Tibial nerve (tissue), 3 donors: ENCODE results near the gene PRRC2C.
"Not testable (repeated sequence)": the region's sequence is repeated elsewhere in the genome, so short reads cannot be mapped to it uniquely, and the experiment has no call there.

Source experiments
- POLR2A ChIP-seq, 2 donors: fragments of 450-650 bp; IDR thresholded peaks; one replicate each; pipeline ENCODE4 v1.6.1; 2017; ENCODE audit warnings: antibody characterized with exemption in 2 of 2, mild to moderate bottlenecking in 2 of 2, moderate library complexity in 2 of 2
- TF ChIP-seq, protein P1 (sequence below), 5 experiments: fragments of 200-600 bp in 3 of 5; fragments of 450-650 bp in 2 of 5; sonication (generic) in 3 of 5; IDR thresholded peaks; one replicate each; pipeline ENCODE4 v1.5.1; 2016 to 2019; ENCODE audit warnings: antibody characterized with exemption in 5 of 5, mild to moderate bottlenecking in 3 of 5, moderate library complexity in 2 of 5

GRCh38 chr1:171603042-171603441 is 117.7 kb downstream of the PRRC2C start:
- TF ChIP-seq, protein P1, sequence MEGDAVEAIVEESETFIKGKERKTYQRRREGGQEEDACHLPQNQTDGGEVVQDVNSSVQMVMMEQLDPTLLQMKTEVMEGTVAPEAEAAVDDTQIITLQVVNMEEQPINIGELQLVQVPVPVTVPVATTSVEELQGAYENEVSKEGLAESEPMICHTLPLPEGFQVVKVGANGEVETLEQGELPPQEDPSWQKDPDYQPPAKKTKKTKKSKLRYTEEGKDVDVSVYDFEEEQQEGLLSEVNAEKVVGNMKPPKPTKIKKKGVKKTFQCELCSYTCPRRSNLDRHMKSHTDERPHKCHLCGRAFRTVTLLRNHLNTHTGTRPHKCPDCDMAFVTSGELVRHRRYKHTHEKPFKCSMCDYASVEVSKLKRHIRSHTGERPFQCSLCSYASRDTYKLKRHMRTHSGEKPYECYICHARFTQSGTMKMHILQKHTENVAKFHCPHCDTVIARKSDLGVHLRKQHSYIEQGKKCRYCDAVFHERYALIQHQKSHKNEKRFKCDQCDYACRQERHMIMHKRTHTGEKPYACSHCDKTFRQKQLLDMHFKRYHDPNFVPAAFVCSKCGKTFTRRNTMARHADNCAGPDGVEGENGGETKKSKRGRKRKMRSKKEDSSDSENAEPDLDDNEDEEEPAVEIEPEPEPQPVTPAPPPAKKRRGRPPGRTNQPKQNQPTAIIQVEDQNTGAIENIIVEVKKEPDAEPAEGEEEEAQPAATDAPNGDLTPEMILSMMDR (IDR thresholded peaks at IDR 0.05), result not testable (repeated sequence)
- not testable (repeated sequence) for TF ChIP-seq POLR2A (IDR thresholded peaks at IDR 0.05)
